Keratinocyte (primary cell): Measurements from ENCODE around the gene AKAP13.

ENCODE experiments used
- EZH2 ChIP-seq: IDR thresholded peaks from one replicate; pipeline ENCODE4 v1.6.1; 2012; ENCODE audit warnings: inconsistent platforms, mild to moderate bottlenecking, low read length, moderate library complexity
- TF ChIP-seq, protein P1 (sequence below), 3 experiments: IDR thresholded peaks in 1 of 3; conservative IDR thresholded peaks in 1 of 3; optimal IDR thresholded peaks in 1 of 3; 2 replicates in 2 of 3; 3 replicates in 1 of 3; pipeline versions ENCODE3 to v1.5.1; 2011; ENCODE audit warnings: low read length in 3 of 3, mild to moderate bottlenecking in 3 of 3, moderate library complexity in 2 of 3, control low read depth in 1 of 3, inconsistent platforms in 1 of 3; ENCODE audit not compliant: insufficient read depth in 2 of 3; ENCODE audit errors: extremely low read depth in 1 of 3

DNA sequence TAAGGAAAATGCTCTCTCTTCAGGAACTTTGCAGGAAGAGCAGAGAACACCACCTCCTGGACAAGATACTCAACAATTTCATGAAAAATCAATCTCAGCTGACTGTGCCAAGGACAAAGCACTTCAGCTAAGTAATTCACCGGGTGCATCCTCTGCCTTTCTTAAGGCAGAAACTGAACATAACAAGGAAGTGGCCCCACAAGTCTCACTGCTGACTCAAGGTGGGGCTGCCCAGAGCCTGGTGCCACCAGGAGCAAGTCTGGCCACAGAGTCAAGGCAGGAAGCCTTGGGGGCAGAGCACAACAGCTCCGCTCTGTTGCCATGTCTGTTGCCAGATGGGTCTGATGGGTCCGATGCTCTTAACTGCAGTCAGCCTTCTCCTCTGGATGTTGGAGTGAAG is 200.5 kb downstream of the AKAP13 start:
- TF ChIP-seq, protein P1, sequence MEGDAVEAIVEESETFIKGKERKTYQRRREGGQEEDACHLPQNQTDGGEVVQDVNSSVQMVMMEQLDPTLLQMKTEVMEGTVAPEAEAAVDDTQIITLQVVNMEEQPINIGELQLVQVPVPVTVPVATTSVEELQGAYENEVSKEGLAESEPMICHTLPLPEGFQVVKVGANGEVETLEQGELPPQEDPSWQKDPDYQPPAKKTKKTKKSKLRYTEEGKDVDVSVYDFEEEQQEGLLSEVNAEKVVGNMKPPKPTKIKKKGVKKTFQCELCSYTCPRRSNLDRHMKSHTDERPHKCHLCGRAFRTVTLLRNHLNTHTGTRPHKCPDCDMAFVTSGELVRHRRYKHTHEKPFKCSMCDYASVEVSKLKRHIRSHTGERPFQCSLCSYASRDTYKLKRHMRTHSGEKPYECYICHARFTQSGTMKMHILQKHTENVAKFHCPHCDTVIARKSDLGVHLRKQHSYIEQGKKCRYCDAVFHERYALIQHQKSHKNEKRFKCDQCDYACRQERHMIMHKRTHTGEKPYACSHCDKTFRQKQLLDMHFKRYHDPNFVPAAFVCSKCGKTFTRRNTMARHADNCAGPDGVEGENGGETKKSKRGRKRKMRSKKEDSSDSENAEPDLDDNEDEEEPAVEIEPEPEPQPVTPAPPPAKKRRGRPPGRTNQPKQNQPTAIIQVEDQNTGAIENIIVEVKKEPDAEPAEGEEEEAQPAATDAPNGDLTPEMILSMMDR (optimal IDR thresholded peaks at IDR 0.05 in 1 of 3, IDR thresholded peaks at IDR 0.05 in 1 of 3, conservative IDR thresholded peaks at IDR 0.05 in 1 of 3; ENCODE audit: extremely low read depth in 1 of 3, insufficient read depth in 2 of 3, low read length in 3 of 3): no peak
- TF ChIP-seq EZH2: no peak
